HepG2 (cell line): ENCODE results near the gene TP53TG5. TPM values are rescaled to one million over a fixed set of nuclear protein-coding genes. Genes with fewer than 3 reads are reported as not detected.

ENCODE experiments used
- BORCS8-MEF2B ChIP-seq: sonication (generic); formaldehyde crosslinking; IDR thresholded peaks from 2 replicates; pipeline ENCODE4 v1.8.0; 2022; ENCODE audit warnings: mild to moderate bottlenecking, missing genetic modification reagents
- CEBPG ChIP-seq: IDR thresholded peaks from 2 replicates; pipeline ENCODE4 v1.6.1; 2016
- HES4 ChIP-seq: sonication (generic); formaldehyde crosslinking; IDR thresholded peaks from 2 replicates; pipeline ENCODE4 v1.9.0; 2021; ENCODE audit warnings: mild to moderate bottlenecking, missing genetic modification reagents, borderline replicate concordance
- HOXA5 ChIP-seq: sonication (generic); formaldehyde crosslinking; IDR thresholded peaks from 2 replicates; pipeline ENCODE4 v1.4.0; 2020; ENCODE audit warnings: missing genetic modification reagents
- ISL2 ChIP-seq: sonication (generic); formaldehyde crosslinking; IDR thresholded peaks from 2 replicates; pipeline ENCODE4 v1.5.0; 2020; ENCODE audit warnings: missing genetic modification reagents
- MYNN ChIP-seq: sonication (generic); formaldehyde crosslinking; IDR thresholded peaks from 2 replicates; pipeline ENCODE4 v1.4.0; 2020; ENCODE audit warnings: mild to moderate bottlenecking, low read depth, missing genetic modification reagents
- NCOA5 ChIP-seq: sonication (generic); formaldehyde crosslinking; IDR thresholded peaks from 2 replicates; pipeline ENCODE4 v1.4.0; 2020; ENCODE audit warnings: missing genetic modification reagents
- NFE2 ChIP-seq: sonication (generic); formaldehyde crosslinking; IDR thresholded peaks from 2 replicates; pipeline ENCODE4 v1.4.0; 2020; ENCODE audit warnings: missing genetic modification reagents
- NRL ChIP-seq: sonication (generic); formaldehyde crosslinking; IDR thresholded peaks from 2 replicates; pipeline ENCODE4 v1.5.0; 2020; ENCODE audit warnings: missing genetic modification reagents, mild to moderate bottlenecking, moderate library complexity, borderline replicate concordance
- PAWR ChIP-seq: sonication (generic); formaldehyde crosslinking; IDR thresholded peaks from 2 replicates; pipeline ENCODE4 v1.4.0; 2020; ENCODE audit warnings: missing genetic modification reagents, mild to moderate bottlenecking, borderline replicate concordance
- TFDP2 ChIP-seq: sonication (generic); formaldehyde crosslinking; IDR thresholded peaks from 2 replicates; pipeline ENCODE4 v1.4.0; 2020; ENCODE audit warnings: missing genetic modification reagents
- THYN1 ChIP-seq: sonication (generic); formaldehyde crosslinking; IDR thresholded peaks from 2 replicates; pipeline ENCODE4 v1.8.1; 2023; ENCODE audit warnings: low read depth, mild to moderate bottlenecking, moderate library complexity, missing genetic modification reagents, borderline replicate concordance
- XBP1 ChIP-seq: sonication (generic); formaldehyde crosslinking; IDR thresholded peaks from 2 replicates; pipeline ENCODE4 v1.5.0; 2020; ENCODE audit warnings: missing genetic modification reagents
- ZBTB14 ChIP-seq: sonication (generic); formaldehyde crosslinking; IDR thresholded peaks from 2 replicates; pipeline ENCODE4 v1.4.0; 2020; ENCODE audit warnings: missing genetic modification reagents
- ZNF317 ChIP-seq: sonication (generic); formaldehyde crosslinking; IDR thresholded peaks from 2 replicates; pipeline ENCODE4 v1.5.0; 2020; ENCODE audit warnings: mild to moderate bottlenecking, missing genetic modification reagents
- ZNF329 ChIP-seq: sonication (generic); formaldehyde crosslinking; IDR thresholded peaks from 2 replicates; pipeline ENCODE4 v1.9.0; 2021; ENCODE audit warnings: low read depth, mild to moderate bottlenecking, missing genetic modification reagents
- ZNF512B ChIP-seq: sonication (generic); formaldehyde crosslinking; IDR thresholded peaks from 2 replicates; pipeline ENCODE4 v1.5.1; 2020; ENCODE audit warnings: missing genetic modification reagents, mild to moderate bottlenecking, borderline replicate concordance
- ZNF737 ChIP-seq: sonication (generic); formaldehyde crosslinking; IDR thresholded peaks from 2 replicates; pipeline ENCODE4 v1.5.0; 2020; ENCODE audit warnings: missing genetic modification reagents, mild to moderate bottlenecking, borderline replicate concordance
- polyA plus RNA-seq, 8 experiments: library from polyadenylated mRNA; depleted of rRNA in 3 of 8; stranded (reverse) in 7 of 8; unstranded in 1 of 8; fragments of >200 nt; fragmentation: Illumina TruSeq in 4 of 8; extraction: Trizol in 4 of 8; gene quantifications; 2 replicates each; pipeline versions ENCODE4 v1.2.1 to v1.2.3, GENCODE V29; 2011 to 2016; ENCODE audit warnings: low read depth in 4 of 8, missing spikeins in 1 of 8, mixed read lengths in 1 of 8; ENCODE audit not compliant: insufficient read depth in 1 of 8
- total RNA-seq, 5 experiments: library from RNA; depleted of rRNA; stranded (reverse); fragments of >200 nt; fragmentation: Illumina TruSeq; extraction: Trizol; gene quantifications; 2 replicates each; pipeline ENCODE4 v1.2.3, GENCODE V29; 2016; ENCODE audit warnings: low read depth in 1 of 5
- TF ChIP-seq, protein P1 (sequence below): sonication (generic); formaldehyde crosslinking; IDR thresholded peaks from 2 replicates; pipeline ENCODE4 v1.8.0; 2022; ENCODE audit warnings: missing genetic modification reagents, mild to moderate bottlenecking, moderate library complexity, borderline replicate concordance

Gene TP53TG5
- total and polyA plus RNA-seq, 2 of the 13 experiments (the other 11 are each of a cell fraction or from before 2014, with no cell fraction given) = 0.11 TPM; not detected in 1

- TF ChIP-seq ZNF512B (peak; percentile 83), ZNF737 (CRISPR knock-in tag) (no peak; the same call in 1 of the 2 replicates), ZNF317 (CRISPR knock-in tag) (peak; percentile 77; the same call in 1 of the 2 replicates), ZNF329 (CRISPR knock-in tag) (peak; percentile 80; the same call in 1 of the 2 replicates), CEBPG (CRISPR knock-in tag) (no peak), HES4 (CRISPR knock-in tag) (0 out of 2 replicates have a peak, but pooled peaks have one; percentile 15), XBP1 (CRISPR knock-in tag) (peak; percentile 89), BORCS8-MEF2B (CRISPR knock-in tag) (peak; percentile 84), PAWR (CRISPR knock-in tag) (no peak), NRL (CRISPR knock-in tag) (peak; percentile 99), TFDP2 (peak; percentile 84), MYNN (CRISPR knock-in tag) (peak; percentile 80; the same call in 1 of the 2 replicates), HOXA5 (peak; percentile 97), NCOA5 (no peak; the same call in 1 of the 2 replicates), ZBTB14 (CRISPR knock-in tag) (no peak), ISL2 (CRISPR knock-in tag) (peak; percentile 78), THYN1 (CRISPR knock-in tag) (no peak), NFE2 (no peak)
- TF ChIP-seq, protein P1, sequence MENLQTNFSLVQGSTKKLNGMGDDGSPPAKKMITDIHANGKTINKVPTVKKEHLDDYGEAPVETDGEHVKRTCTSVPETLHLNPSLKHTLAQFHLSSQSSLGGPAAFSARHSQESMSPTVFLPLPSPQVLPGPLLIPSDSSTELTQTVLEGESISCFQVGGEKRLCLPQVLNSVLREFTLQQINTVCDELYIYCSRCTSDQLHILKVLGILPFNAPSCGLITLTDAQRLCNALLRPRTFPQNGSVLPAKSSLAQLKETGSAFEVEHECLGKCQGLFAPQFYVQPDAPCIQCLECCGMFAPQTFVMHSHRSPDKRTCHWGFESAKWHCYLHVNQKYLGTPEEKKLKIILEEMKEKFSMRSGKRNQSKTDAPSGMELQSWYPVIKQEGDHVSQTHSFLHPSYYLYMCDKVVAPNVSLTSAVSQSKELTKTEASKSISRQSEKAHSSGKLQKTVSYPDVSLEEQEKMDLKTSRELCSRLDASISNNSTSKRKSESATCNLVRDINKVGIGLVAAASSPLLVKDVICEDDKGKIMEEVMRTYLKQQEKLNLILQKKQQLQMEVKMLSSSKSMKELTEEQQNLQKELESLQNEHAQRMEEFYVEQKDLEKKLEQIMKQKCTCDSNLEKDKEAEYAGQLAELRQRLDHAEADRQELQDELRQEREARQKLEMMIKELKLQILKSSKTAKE (CRISPR knock-in tag) = no peak
These were observed 37.9 kb upstream of the TP53TG5 start, which contains the start of gene PIGT (continued) for GRCh38 chr20:45415822-45416637.
